ENCODE measurements around the gene RBM3. TPM values are rescaled to one million over a fixed set of nuclear protein-coding genes. Genes with fewer than 3 reads are reported as not detected.

Gene RBM3
- total RNA-seq, 1 experiment from 2014 or later = 248 TPM

GRCh38 chrX:48569958-48570357, 4.3 kb upstream of the RBM3 start:
- H3K27me3 Mint-ChIP-seq (ENCODE audit: unreplicated experiment) = no peaks in the 10 kb centered on the region
- H3K9me3 Mint-ChIP-seq (ENCODE audit: low read depth, unreplicated experiment) = no peaks in the 10 kb centered on the region

GRCh38 chrX:48573690-48574269, 504 bp upstream of the RBM3 start:
- CTCF ChIA-PET = interaction anchor here (0.6 to 1.5 kb wide), 3 partner anchors 16 to 491 kb away, joined by 3 to 4 read pairs (median 4); partner anchors contain the start of gene TBC1D25
- BruUV-seq (replicated peaks) = TSS peak; percentile 83
- peak overlapping the region; percentile 90 for H3K4me3 Mint-ChIP-seq (ENCODE audit: low read depth, unreplicated experiment)
- no peaks in the 10 kb centered on the region for H3K9me3 Mint-ChIP-seq (ENCODE audit: low read depth, unreplicated experiment)
- intact Hi-C loops (cut with micrococcal nuclease; ENCODE audit: unreplicated experiment) = no loop called here
- H3K36me3 Mint-ChIP-seq (ENCODE audit: insufficient read depth, unreplicated experiment) = peaks cover 54% of the 10 kb centered on the region
- no peak for DNase-seq
- no peaks in the 10 kb centered on the region for H3K27me3 Mint-ChIP-seq (ENCODE audit: unreplicated experiment)
- H3K27ac Mint-ChIP-seq (ENCODE audit: unreplicated experiment) = peak overlapping the region; percentile 98
- TF ChIP-seq CTCF (IDR thresholded peaks at IDR 0.05; ENCODE audit: unreplicated experiment) = no peak
- H3K4me1 Mint-ChIP-seq (ENCODE audit: low read depth, unreplicated experiment) = peaks cover 16% of the 10 kb centered on the region

More at GRCh38 chrX:48569958-48570357, 4.3 kb upstream of the RBM3 start:
- CTCF ChIA-PET = no interaction called here
- no peak overlapping the region for H3K4me3 Mint-ChIP-seq (ENCODE audit: low read depth, unreplicated experiment)
- peaks cover 16% of the 10 kb centered on the region for H3K36me3 Mint-ChIP-seq (ENCODE audit: insufficient read depth, unreplicated experiment)
- no peaks in the 10 kb centered on the region for H3K4me1 Mint-ChIP-seq (ENCODE audit: low read depth, unreplicated experiment)
- no peak for TF ChIP-seq CTCF (IDR thresholded peaks at IDR 0.05; ENCODE audit: unreplicated experiment)
- no peak for DNase-seq
- no TSS peak for BruUV-seq (replicated peaks)
- intact Hi-C loops (cut with micrococcal nuclease; ENCODE audit: unreplicated experiment) = no loop called here
- H3K27ac Mint-ChIP-seq (ENCODE audit: unreplicated experiment) = no peak overlapping the region

GRCh38 chrX:48575642-48576041, 1.4 kb downstream of the RBM3 start:
- no peaks in the 10 kb centered on the region for H3K27me3 Mint-ChIP-seq (ENCODE audit: unreplicated experiment)
- TF ChIP-seq CTCF (IDR thresholded peaks at IDR 0.05; ENCODE audit: unreplicated experiment) = no peak
- CTCF ChIA-PET = interaction anchor here (0.6 kb wide), 1 partner anchor 54 kb away, joined by 3 read pairs; no protein-coding TSS in a partner anchor
- no peaks in the 10 kb centered on the region for H3K9me3 Mint-ChIP-seq (ENCODE audit: low read depth, unreplicated experiment)
- no peak for DNase-seq
- no TSS peak for BruUV-seq (replicated peaks)
- intact Hi-C loops (cut with micrococcal nuclease; ENCODE audit: unreplicated experiment) = no loop called here
- peaks cover 73% of the 10 kb centered on the region for H3K36me3 Mint-ChIP-seq (ENCODE audit: insufficient read depth, unreplicated experiment)
- H3K4me3 Mint-ChIP-seq (ENCODE audit: low read depth, unreplicated experiment) = peak overlapping the region; percentile 90
- peak overlapping the region; percentile 98 for H3K27ac Mint-ChIP-seq (ENCODE audit: unreplicated experiment)
- H3K4me1 Mint-ChIP-seq (ENCODE audit: low read depth, unreplicated experiment) = peaks cover 28% of the 10 kb centered on the region

- no TSS peak for BruUV-seq (replicated peaks)
- intact Hi-C loops (cut with micrococcal nuclease; ENCODE audit: unreplicated experiment) = no loop called here
- Mint-ChIP-seq H3K4me3 (ENCODE audit: low read depth, unreplicated experiment) (peak overlapping the region; percentile 90), H3K4me1 (ENCODE audit: low read depth, unreplicated experiment) (peaks cover 28% of the 10 kb centered on the region), H3K9me3 (ENCODE audit: low read depth, unreplicated experiment) (no peaks in the 10 kb centered on the region), H3K27ac (ENCODE audit: unreplicated experiment) (peak overlapping the region; percentile 98), H3K36me3 (ENCODE audit: insufficient read depth, unreplicated experiment) (peaks cover 76% of the 10 kb centered on the region), H3K27me3 (ENCODE audit: unreplicated experiment) (no peaks in the 10 kb centered on the region)
- no peak for TF ChIP-seq CTCF (IDR thresholded peaks at IDR 0.05; ENCODE audit: unreplicated experiment)
- no peak for DNase-seq
- CTCF ChIA-PET = no interaction called here
Measured at GRCh38 chrX:48576108-48576507, 1.8 kb downstream of the RBM3 start.
